Stomach (tissue), 4 donors: ENCODE results near the gene F12.
"Not testable (repeated sequence)": the region's sequence is repeated elsewhere in the genome, so short reads cannot be mapped to it uniquely, and the experiment has no call there.

Source experiments
- EP300 ChIP-seq: sonication (generic); formaldehyde crosslinking; IDR thresholded peaks from one replicate; pipeline ENCODE4 v1.6.1; 2017; ENCODE audit warnings: antibody characterized with exemption
- POLR2A ChIP-seq, 4 donors: fragments of 450-650 bp; IDR thresholded peaks; one replicate each; pipeline ENCODE4 v1.6.1; 2016; ENCODE audit warnings: antibody characterized with exemption in 4 of 4, control low read depth in 2 of 4, mild to moderate bottlenecking in 1 of 4, moderate library complexity in 1 of 4
- TF ChIP-seq, protein P1 (sequence below), 7 experiments: fragments of 450-650 bp in 4 of 7; fragments of 200-600 bp in 3 of 7; sonication (generic) in 3 of 7; IDR thresholded peaks; one replicate each; pipeline ENCODE4 v1.5.1; 2016 to 2019; ENCODE audit warnings: antibody characterized with exemption in 7 of 7, control low read depth in 2 of 7, mild to moderate bottlenecking in 1 of 7

DNA sequence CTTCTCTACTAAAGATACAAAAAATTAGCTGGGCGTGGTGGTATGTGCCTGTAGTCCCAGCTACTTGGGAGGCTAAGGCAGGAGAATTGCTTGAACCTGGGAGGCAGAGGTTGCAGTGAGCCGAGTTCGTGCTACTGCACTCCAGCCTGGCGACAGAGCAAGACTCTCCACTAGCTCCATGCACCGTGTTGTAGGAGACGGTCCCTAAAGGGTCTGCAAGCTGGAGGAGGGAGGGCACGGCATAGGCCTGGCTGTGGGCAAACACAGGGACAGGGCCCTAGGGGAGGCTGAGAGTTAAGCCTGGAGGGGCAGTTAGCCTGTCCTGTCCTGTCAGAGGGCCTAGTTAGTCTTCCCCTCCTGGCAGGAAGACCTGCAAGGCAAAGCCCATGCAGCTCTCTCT, 48.6 kb downstream of the F12 start:
- TF ChIP-seq, protein P1, sequence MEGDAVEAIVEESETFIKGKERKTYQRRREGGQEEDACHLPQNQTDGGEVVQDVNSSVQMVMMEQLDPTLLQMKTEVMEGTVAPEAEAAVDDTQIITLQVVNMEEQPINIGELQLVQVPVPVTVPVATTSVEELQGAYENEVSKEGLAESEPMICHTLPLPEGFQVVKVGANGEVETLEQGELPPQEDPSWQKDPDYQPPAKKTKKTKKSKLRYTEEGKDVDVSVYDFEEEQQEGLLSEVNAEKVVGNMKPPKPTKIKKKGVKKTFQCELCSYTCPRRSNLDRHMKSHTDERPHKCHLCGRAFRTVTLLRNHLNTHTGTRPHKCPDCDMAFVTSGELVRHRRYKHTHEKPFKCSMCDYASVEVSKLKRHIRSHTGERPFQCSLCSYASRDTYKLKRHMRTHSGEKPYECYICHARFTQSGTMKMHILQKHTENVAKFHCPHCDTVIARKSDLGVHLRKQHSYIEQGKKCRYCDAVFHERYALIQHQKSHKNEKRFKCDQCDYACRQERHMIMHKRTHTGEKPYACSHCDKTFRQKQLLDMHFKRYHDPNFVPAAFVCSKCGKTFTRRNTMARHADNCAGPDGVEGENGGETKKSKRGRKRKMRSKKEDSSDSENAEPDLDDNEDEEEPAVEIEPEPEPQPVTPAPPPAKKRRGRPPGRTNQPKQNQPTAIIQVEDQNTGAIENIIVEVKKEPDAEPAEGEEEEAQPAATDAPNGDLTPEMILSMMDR (IDR thresholded peaks at IDR 0.05): not testable (repeated sequence)
- TF ChIP-seq POLR2A (IDR thresholded peaks at IDR 0.05); EP300: not testable (repeated sequence)
